Osteocyte (in vitro differentiated cells): Measurements from ENCODE around the gene TNC. TPM values are rescaled to one million over a fixed set of nuclear protein-coding genes. Genes with fewer than 3 reads are reported as not detected.

ENCODE experiments used
- DNase-seq: peaks from one replicate; pipeline ENCODE4 v3.0.0; 2021; ENCODE audit warnings: mixed read lengths; ENCODE audit not compliant: unreplicated experiment; ENCODE audit errors: extremely low spot score
- H3K27ac Mint-ChIP-seq: one replicate; pipeline ENCODE4 v1.8.0; 2021; ENCODE audit warnings: mild to moderate bottlenecking, mixed read lengths; ENCODE audit not compliant: unreplicated experiment
- H3K27me3 Mint-ChIP-seq: one replicate; pipeline ENCODE4 v1.8.0; 2021; ENCODE audit warnings: mixed read lengths; ENCODE audit not compliant: unreplicated experiment
- H3K36me3 Mint-ChIP-seq: one replicate; pipeline ENCODE4 v1.8.0; 2021; ENCODE audit warnings: mixed read lengths; ENCODE audit not compliant: unreplicated experiment
- H3K4me1 Mint-ChIP-seq: one replicate; pipeline ENCODE4 v1.8.0; 2021; ENCODE audit warnings: mixed read lengths; ENCODE audit not compliant: unreplicated experiment
- H3K4me3 Mint-ChIP-seq: one replicate; pipeline ENCODE4 v1.8.0; 2021; ENCODE audit warnings: mild to moderate bottlenecking, moderate library complexity, mixed read lengths; ENCODE audit not compliant: unreplicated experiment
- H3K9me3 Mint-ChIP-seq: one replicate; pipeline ENCODE4 v1.8.0; 2021; ENCODE audit warnings: mixed read lengths; ENCODE audit not compliant: unreplicated experiment
- total RNA-seq: library from RNA; stranded (reverse); gene quantifications from 2 replicates; pipeline ENCODE4 v1.2.1, GENCODE V29; 2021
- TF ChIP-seq, protein P1 (sequence below): fragments of 200-600 bp; sonication (generic); IDR thresholded peaks from 2 replicates; pipeline ENCODE4 v1.5.0; 2021; ENCODE audit warnings: antibody characterized with exemption, mild to moderate bottlenecking, moderate library complexity

TNC gene
- total RNA-seq, 1 donor from 2014 or later = 75.1 TPM

DNA sequence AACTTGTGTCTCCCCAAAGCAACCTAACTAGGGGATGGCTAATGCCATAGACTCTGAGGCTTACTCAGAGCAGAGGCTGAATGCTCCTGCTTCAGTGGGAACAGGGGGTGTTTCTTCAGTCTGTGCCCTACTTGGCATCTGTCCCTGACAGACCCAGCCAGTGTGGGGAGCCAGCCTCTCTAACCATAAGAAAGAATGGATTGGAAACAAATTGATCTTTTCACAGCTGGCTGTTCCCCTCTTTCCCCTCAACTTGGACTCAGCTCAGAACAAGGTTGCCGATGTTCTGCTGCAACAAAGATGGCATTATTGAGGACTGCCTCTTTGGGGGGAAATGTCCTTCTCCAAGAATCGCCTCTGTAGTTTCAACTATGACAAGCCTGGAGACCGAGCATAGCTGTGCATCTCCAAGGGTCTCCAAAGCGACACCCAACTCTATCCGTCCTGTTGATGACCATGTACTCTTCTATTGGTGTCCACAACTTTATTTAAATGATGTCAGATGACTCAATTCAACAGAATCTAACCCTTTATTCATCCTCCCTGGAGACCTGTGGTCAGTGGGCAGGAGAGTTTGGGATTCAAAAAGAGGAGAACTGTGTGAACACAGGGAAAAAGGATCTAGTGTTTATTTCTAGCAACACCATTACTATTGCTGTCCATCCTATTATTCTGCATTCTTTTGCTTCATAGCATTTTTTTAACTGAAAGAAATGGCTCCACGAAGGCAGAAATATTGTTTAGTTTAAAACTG lies 24.7 kb upstream of the TNC start:
- Mint-ChIP-seq H3K27ac (no peak overlapping the region), H3K9me3 (peaks cover 18% of the 10 kb centered on the region), H3K4me1 (peaks cover 29% of the 10 kb centered on the region), H3K4me3 (no peak overlapping the region), H3K36me3 (no peaks in the 10 kb centered on the region), H3K27me3 (no peaks in the 10 kb centered on the region)
- TF ChIP-seq, protein P1, sequence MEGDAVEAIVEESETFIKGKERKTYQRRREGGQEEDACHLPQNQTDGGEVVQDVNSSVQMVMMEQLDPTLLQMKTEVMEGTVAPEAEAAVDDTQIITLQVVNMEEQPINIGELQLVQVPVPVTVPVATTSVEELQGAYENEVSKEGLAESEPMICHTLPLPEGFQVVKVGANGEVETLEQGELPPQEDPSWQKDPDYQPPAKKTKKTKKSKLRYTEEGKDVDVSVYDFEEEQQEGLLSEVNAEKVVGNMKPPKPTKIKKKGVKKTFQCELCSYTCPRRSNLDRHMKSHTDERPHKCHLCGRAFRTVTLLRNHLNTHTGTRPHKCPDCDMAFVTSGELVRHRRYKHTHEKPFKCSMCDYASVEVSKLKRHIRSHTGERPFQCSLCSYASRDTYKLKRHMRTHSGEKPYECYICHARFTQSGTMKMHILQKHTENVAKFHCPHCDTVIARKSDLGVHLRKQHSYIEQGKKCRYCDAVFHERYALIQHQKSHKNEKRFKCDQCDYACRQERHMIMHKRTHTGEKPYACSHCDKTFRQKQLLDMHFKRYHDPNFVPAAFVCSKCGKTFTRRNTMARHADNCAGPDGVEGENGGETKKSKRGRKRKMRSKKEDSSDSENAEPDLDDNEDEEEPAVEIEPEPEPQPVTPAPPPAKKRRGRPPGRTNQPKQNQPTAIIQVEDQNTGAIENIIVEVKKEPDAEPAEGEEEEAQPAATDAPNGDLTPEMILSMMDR = no peak
- no peak for DNase-seq

DNA sequence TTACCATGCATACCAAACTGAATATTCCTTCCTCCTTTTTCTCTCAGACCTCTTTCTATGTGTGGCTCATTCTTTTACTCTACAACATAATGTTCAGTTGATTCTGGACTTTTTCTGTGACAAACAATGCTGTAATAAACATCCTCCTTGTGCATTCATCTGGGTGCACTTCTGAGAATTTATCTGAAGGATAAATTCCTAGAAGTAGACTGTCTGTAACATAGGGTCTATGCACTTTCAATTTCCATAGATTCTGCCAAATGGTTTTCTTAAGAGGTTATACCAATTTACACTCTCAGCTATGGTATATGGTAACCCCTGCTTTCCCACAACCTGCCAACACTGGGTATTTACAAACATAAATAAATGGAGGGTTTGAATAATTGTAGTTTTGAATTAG lies 24.1 kb upstream of the TNC start:
- TF ChIP-seq, protein P1 = no peak
- H3K27me3 Mint-ChIP-seq = no peaks in the 10 kb centered on the region
- no peak overlapping the region for H3K27ac Mint-ChIP-seq
- peaks cover 26% of the 10 kb centered on the region for H3K4me1 Mint-ChIP-seq
- H3K4me3 Mint-ChIP-seq = no peak overlapping the region
- no peaks in the 10 kb centered on the region for H3K36me3 Mint-ChIP-seq
- peaks cover 18% of the 10 kb centered on the region for H3K9me3 Mint-ChIP-seq
- DNase-seq = no peak

DNA sequence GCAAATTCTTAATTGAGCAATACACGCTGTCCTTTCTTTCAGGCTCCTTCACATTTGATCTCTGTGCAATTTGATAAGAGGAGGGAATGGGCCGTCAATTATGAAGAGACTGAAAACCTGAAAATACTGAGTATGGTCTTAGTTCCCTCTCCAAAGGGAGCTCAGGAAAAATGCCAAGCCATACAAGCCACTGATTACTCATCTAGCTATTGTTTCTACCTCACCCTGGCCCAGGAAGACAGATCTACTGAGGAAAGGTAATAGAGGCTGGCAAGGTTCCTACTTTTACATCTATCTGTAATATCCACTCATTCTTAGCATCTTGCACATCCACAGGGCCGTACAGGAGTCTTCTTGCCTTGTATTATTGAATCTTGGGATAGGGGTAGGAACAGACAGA lies 23.7 kb upstream of the TNC start:
- no peaks in the 10 kb centered on the region for H3K27me3 Mint-ChIP-seq
- peaks cover 21% of the 10 kb centered on the region for H3K4me1 Mint-ChIP-seq
- no peak overlapping the region for H3K27ac Mint-ChIP-seq
- H3K9me3 Mint-ChIP-seq = peaks cover 18% of the 10 kb centered on the region
- TF ChIP-seq, protein P1 = no peak
- no peak overlapping the region for H3K4me3 Mint-ChIP-seq
- DNase-seq = no peak
- no peaks in the 10 kb centered on the region for H3K36me3 Mint-ChIP-seq

DNA sequence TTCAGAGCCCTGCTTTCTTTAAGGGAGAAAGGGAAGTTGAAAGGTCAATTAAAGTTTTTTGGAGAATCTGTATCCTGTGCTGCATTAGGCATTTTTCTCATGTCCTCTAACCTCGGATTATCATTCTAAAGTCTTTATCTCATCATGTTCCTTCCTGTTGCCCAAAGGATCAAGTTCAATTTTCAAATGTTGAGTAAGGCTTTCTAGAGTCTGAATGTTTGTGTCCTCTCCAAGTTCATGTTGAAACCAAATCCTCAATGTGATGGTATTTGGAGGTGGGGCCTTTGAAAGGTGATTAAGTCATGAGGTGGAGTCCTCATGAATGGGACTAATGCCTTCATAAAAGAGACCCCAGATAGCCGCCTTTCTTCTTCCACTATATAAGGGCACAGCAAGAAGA lies 20.2 kb upstream of the TNC start:
- TF ChIP-seq, protein P1 = no peak
- no peak overlapping the region for H3K4me3 Mint-ChIP-seq
- DNase-seq = no peak
- H3K9me3 Mint-ChIP-seq = peaks cover 18% of the 10 kb centered on the region
- H3K36me3 Mint-ChIP-seq = no peaks in the 10 kb centered on the region
- H3K27ac Mint-ChIP-seq = no peak overlapping the region
- H3K27me3 Mint-ChIP-seq = no peaks in the 10 kb centered on the region
- peaks cover 4% of the 10 kb centered on the region for H3K4me1 Mint-ChIP-seq

DNA sequence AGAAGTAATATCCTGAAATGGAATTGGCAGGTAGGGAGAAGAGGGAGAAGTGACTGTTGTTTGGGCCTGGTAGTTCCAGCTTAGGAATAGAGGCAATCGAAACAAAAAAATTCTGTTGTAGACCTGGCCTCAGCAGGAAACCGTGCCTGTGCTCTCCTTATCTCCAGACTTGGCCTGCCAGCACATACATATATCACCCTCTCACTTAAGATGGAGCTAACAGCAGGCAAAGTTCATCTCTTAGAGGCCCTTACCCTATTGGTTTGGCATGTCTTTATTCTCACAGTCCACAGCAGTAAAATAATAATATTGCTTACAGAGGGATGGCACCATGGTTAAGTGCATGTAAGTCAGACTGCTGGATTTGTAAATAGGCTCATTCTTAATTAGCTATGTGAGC lies 19.6 kb upstream of the TNC start:
- no peaks in the 10 kb centered on the region for H3K36me3 Mint-ChIP-seq
- no peaks in the 10 kb centered on the region for H3K4me1 Mint-ChIP-seq
- DNase-seq = no peak
- no peaks in the 10 kb centered on the region for H3K27me3 Mint-ChIP-seq
- TF ChIP-seq, protein P1 = no peak
- H3K9me3 Mint-ChIP-seq = peaks cover 18% of the 10 kb centered on the region
- no peak overlapping the region for H3K27ac Mint-ChIP-seq
- no peak overlapping the region for H3K4me3 Mint-ChIP-seq
